HepG2 (cell line): ENCODE measurements around the gene HPD. TPM values are rescaled to one million over a fixed set of nuclear protein-coding genes. Genes with fewer than 3 reads are reported as not detected.
A peak's percentile ranks its signal among the peaks of the same experiment; 100 is the strongest.

Source experiments
- BCLAF1 ChIP-seq: fragments of 450-650 bp; IDR thresholded peaks from 2 replicates; pipeline ENCODE4 v1.6.1; 2017; ENCODE audit warnings: mild to moderate bottlenecking
- CREB1 ChIP-seq, 2 experiments: fragments of 450-650 bp in 1 of 2; IDR thresholded peaks; 2 replicates each; pipeline ENCODE4 v1.6.1; 2016 to 2017; ENCODE audit warnings: control low read depth in 1 of 2, mild to moderate bottlenecking in 1 of 2, missing compliant biosample characterization in 1 of 2, missing genetic modification characterization in 1 of 2
- DZIP1 ChIP-seq: sonication (generic); formaldehyde crosslinking; IDR thresholded peaks from 2 replicates; pipeline ENCODE4 v1.5.0; 2020; ENCODE audit warnings: mild to moderate bottlenecking, missing genetic modification reagents
- EZH2 ChIP-seq: conservative IDR thresholded peaks from 2 replicates; pipeline ENCODE4 v1.6.1; 2012; ENCODE audit warnings: mild to moderate bottlenecking, low read depth, low read length, moderate library complexity
- KLF6 ChIP-seq: IDR thresholded peaks from 2 replicates; pipeline ENCODE4 v1.8.0; 2016; ENCODE audit warnings: missing biosample characterization, missing genetic modification reagents
- NFATC3 ChIP-seq: sonication (generic); formaldehyde crosslinking; IDR thresholded peaks from 2 replicates; pipeline ENCODE4 v1.5.1; 2020; ENCODE audit warnings: mild to moderate bottlenecking, missing genetic modification reagents
- NFE2L1 ChIP-seq: sonication (generic); formaldehyde crosslinking; IDR thresholded peaks from 2 replicates; pipeline ENCODE4 v1.4.0; 2020; ENCODE audit warnings: missing genetic modification reagents, mild to moderate bottlenecking, borderline replicate concordance
- NFRKB ChIP-seq: fragments of 450-650 bp; IDR thresholded peaks from 2 replicates; pipeline ENCODE4 v1.6.1; 2017
- NR3C1 ChIP-seq: sonication (generic); formaldehyde crosslinking; IDR thresholded peaks from 2 replicates; pipeline ENCODE4 v1.4.0; 2020; ENCODE audit warnings: missing genetic modification reagents
- STAT6 ChIP-seq: sonication (generic); formaldehyde crosslinking; IDR thresholded peaks from 2 replicates; pipeline ENCODE4 v1.4.0; 2020; ENCODE audit warnings: missing genetic modification reagents, mild to moderate bottlenecking, borderline replicate concordance
- ZBTB14 ChIP-seq: sonication (generic); formaldehyde crosslinking; IDR thresholded peaks from 2 replicates; pipeline ENCODE4 v1.4.0; 2020; ENCODE audit warnings: missing genetic modification reagents
- ZBTB38 ChIP-seq: sonication (generic); formaldehyde crosslinking; IDR thresholded peaks from 2 replicates; pipeline ENCODE4 v1.5.1; 2020; ENCODE audit warnings: mild to moderate bottlenecking, missing genetic modification reagents
- ZFYVE20 ChIP-seq: sonication (generic); formaldehyde crosslinking; IDR thresholded peaks from 2 replicates; pipeline ENCODE4 v1.8.0; 2023; ENCODE audit warnings: low read depth, mild to moderate bottlenecking, moderate library complexity, missing genetic modification reagents, borderline replicate concordance
- ZNF558 ChIP-seq: sonication (generic); formaldehyde crosslinking; IDR thresholded peaks from 2 replicates; pipeline ENCODE4 v1.9.0; 2022; ENCODE audit warnings: mild to moderate bottlenecking, missing genetic modification reagents, borderline replicate concordance
- ZNF589 ChIP-seq: sonication (generic); formaldehyde crosslinking; conservative IDR thresholded peaks from 2 replicates; pipeline ENCODE4 v1.8.0; 2022; ENCODE audit warnings: mild to moderate bottlenecking, moderate library complexity, missing genetic modification reagents
- ZNF678 ChIP-seq: sonication (generic); formaldehyde crosslinking; IDR thresholded peaks from 2 replicates; pipeline ENCODE4 v1.4.0; 2020; ENCODE audit warnings: mild to moderate bottlenecking, missing genetic modification reagents
- ZNF724P ChIP-seq: sonication (generic); formaldehyde crosslinking; IDR thresholded peaks from 2 replicates; pipeline ENCODE4 v1.8.0; 2022; ENCODE audit warnings: missing genetic modification reagents, borderline replicate concordance
- ZNF772 ChIP-seq: sonication (generic); formaldehyde crosslinking; IDR thresholded peaks from 2 replicates; pipeline ENCODE4 v1.5.0; 2020; ENCODE audit warnings: mild to moderate bottlenecking, missing genetic modification reagents
- ZSCAN9 ChIP-seq: IDR thresholded peaks from 2 replicates; pipeline ENCODE4 v1.6.1; 2016; ENCODE audit warnings: borderline replicate concordance
- polyA plus RNA-seq, 8 experiments: library from polyadenylated mRNA; depleted of rRNA in 3 of 8; stranded (reverse) in 7 of 8; unstranded in 1 of 8; fragments of >200 nt; fragmentation: Illumina TruSeq in 4 of 8; extraction: Trizol in 4 of 8; gene quantifications; 2 replicates each; pipeline versions ENCODE4 v1.2.1 to v1.2.3, GENCODE V29; 2011 to 2016; ENCODE audit warnings: low read depth in 4 of 8, missing spikeins in 1 of 8, mixed read lengths in 1 of 8; ENCODE audit not compliant: insufficient read depth in 1 of 8
- total RNA-seq, 5 experiments: library from RNA; depleted of rRNA; stranded (reverse); fragments of >200 nt; fragmentation: Illumina TruSeq; extraction: Trizol; gene quantifications; 2 replicates each; pipeline ENCODE4 v1.2.3, GENCODE V29; 2016; ENCODE audit warnings: low read depth in 1 of 5

Gene HPD
- total and polyA plus RNA-seq, 2 of the 13 experiments (the other 11 are each of a cell fraction or from before 2014, with no cell fraction given), result 120 to 195 TPM

GRCh38 chr12:121795034-121795968 lies 63.4 kb downstream of the HPD start (continued):
- TF ChIP-seq NR3C1 (no peak), KLF6 (CRISPR knock-in tag) (0 out of 2 replicates have a peak, but pooled peaks have one; percentile 36), ZNF589 (CRISPR knock-in tag) (no peak), BCLAF1 (no peak), ZNF558 (CRISPR knock-in tag) (no peak), CREB1 (IDR thresholded peaks at IDR 0.05) (no peak), CREB1 (CRISPR knock-in tag; IDR thresholded peaks at IDR 0.05) (no peak), ZBTB14 (CRISPR knock-in tag) (no peak), NFATC3 (CRISPR knock-in tag) (no peak), NFE2L1 (CRISPR knock-in tag) (no peak), ZNF724P (CRISPR knock-in tag) (no peak), ZSCAN9 (peak; percentile 74), ZNF772 (no peak), DZIP1 (CRISPR knock-in tag) (no peak; the same call in 1 of the 2 replicates), ZNF678 (no peak), NFRKB (no peak), EZH2 (no peak), ZBTB38 (CRISPR knock-in tag) (no peak), ZFYVE20 (CRISPR knock-in tag) (no peak), STAT6 (CRISPR knock-in tag) (no peak)
